A673 (cell line): ENCODE data around the gene ZNF267.

Experiments used
- EZH2 ChIP-seq: fragments of 200-600 bp; sonication (generic); IDR thresholded peaks from 2 replicates; pipeline ENCODE4 v1.6.1; 2017; ENCODE audit warnings: borderline replicate concordance, low read depth, mild to moderate bottlenecking, mixed read lengths, antibody characterized with exemption, low read length; ENCODE audit not compliant: poor library complexity, severe bottlenecking
- TF ChIP-seq, protein P1 (sequence below): fragments of 300-800, 200-600 bp; sonication (generic); conservative IDR thresholded peaks from 2 replicates; pipeline ENCODE4 v1.5.1; 2017; ENCODE audit warnings: low read depth, mild to moderate bottlenecking, antibody characterized with exemption, low read length, moderate library complexity, mixed read lengths

DNA sequence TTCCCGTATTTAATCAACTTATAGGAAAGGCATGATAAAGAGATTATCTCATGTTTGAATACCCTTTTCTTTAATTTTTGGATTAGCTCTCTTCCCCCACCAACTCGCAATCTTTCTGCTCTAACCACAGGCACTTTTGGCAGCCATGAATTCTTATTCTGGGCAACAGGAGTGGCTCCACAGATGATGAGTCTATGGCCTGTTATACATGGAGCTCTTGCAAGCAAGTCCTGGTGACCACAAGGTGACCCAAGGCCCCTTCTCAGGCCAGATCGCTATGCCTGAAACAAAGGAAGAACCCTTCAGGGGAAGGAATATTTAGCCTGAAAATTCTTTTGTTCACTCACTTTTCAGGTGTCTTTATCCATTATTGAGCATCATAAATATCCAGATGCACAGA is 10.8 kb upstream of the ZNF267 start:
- TF ChIP-seq, protein P1, sequence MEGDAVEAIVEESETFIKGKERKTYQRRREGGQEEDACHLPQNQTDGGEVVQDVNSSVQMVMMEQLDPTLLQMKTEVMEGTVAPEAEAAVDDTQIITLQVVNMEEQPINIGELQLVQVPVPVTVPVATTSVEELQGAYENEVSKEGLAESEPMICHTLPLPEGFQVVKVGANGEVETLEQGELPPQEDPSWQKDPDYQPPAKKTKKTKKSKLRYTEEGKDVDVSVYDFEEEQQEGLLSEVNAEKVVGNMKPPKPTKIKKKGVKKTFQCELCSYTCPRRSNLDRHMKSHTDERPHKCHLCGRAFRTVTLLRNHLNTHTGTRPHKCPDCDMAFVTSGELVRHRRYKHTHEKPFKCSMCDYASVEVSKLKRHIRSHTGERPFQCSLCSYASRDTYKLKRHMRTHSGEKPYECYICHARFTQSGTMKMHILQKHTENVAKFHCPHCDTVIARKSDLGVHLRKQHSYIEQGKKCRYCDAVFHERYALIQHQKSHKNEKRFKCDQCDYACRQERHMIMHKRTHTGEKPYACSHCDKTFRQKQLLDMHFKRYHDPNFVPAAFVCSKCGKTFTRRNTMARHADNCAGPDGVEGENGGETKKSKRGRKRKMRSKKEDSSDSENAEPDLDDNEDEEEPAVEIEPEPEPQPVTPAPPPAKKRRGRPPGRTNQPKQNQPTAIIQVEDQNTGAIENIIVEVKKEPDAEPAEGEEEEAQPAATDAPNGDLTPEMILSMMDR, result no peak
- TF ChIP-seq EZH2, result no peak
